OCI-LY3 (cell line): ENCODE data around the gene PTPRU.

Source experiments
- EZH2phosphoT487 ChIP-seq: fragments of 200-600 bp; shearing (Covaris generic); IDR thresholded peaks from 2 replicates; pipeline ENCODE4 v1.6.1; 2018; ENCODE audit warnings: antibody characterized with exemption, mixed run types, low read depth
- TF ChIP-seq, protein P1 (sequence below): fragments of 200-600, 300-600 bp; sonication (generic); IDR thresholded peaks from 2 replicates; pipeline ENCODE4 v1.5.1; 2014; ENCODE audit warnings: antibody characterized with exemption, low read length, low read depth

DNA sequence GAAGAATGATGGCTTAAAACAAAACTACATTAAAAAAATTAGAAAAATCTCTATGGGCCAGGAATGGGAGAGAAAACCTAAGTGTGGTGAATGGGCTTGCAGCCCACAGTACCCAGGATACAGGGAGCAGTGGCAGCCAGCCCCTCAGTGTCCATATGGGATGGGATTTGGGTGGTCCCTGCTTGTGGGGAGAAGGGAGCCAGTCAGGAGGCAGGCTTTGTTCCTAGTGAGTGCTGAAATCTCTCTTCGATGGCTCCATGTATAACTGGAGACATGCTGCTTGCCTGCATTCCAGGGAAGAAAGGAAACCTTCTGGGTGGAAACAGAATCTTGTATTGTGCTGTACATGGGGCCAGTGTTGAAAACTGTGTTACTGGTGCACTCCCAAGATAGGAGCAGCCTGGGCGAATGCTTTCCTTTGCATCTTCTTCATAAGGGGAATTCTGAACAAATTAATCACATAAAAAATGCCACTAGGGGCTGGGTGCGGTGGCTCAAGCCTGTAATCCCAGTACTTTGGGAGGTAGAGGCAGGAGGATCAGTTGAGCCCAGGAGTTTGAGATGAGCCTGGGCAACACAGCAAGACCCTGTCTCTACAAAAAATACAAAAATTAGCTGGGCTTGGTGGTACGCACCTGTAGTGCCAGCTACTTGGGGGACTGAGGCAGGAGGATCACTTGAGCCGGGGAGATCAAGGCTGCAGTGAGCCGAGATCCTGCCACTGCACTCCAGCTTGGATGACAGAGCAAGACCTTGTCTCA is 36.0 kb downstream of the PTPRU start:
- TF ChIP-seq, protein P1, sequence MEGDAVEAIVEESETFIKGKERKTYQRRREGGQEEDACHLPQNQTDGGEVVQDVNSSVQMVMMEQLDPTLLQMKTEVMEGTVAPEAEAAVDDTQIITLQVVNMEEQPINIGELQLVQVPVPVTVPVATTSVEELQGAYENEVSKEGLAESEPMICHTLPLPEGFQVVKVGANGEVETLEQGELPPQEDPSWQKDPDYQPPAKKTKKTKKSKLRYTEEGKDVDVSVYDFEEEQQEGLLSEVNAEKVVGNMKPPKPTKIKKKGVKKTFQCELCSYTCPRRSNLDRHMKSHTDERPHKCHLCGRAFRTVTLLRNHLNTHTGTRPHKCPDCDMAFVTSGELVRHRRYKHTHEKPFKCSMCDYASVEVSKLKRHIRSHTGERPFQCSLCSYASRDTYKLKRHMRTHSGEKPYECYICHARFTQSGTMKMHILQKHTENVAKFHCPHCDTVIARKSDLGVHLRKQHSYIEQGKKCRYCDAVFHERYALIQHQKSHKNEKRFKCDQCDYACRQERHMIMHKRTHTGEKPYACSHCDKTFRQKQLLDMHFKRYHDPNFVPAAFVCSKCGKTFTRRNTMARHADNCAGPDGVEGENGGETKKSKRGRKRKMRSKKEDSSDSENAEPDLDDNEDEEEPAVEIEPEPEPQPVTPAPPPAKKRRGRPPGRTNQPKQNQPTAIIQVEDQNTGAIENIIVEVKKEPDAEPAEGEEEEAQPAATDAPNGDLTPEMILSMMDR: no peak
- TF ChIP-seq EZH2phosphoT487: no peak
